GM12878 (cell line): ENCODE data around the gene LRFN2. TPM values are rescaled to one million over a fixed set of nuclear protein-coding genes. Genes with fewer than 3 reads are reported as not detected.

Source experiments
- ATAC-seq: fragments of 200-7000 bp; cut with Tn5 transposase; 3 replicates; pipeline ENCODE4 v1.9.1; 2020; ENCODE audit warnings: mild to moderate bottlenecking, moderate library complexity
- BruUV-seq: library from RNA; stranded (reverse); fragments of 400-500 nt; replicated peaks from 2 replicates; lab custom pipeline; 2021; lab: Mats Ljungman, UMichigan
- CTCF ChIA-PET: fragments of 300-600 bp; sonication (Branson Sonifier 250); formaldehyde crosslinking; extraction: SDS; loops from one replicate; lab custom pipeline; 2021; ENCODE audit warnings: inconsistent platforms; lab: Yijun Ruan, JAX
- POLR2A ChIA-PET: fragments of 350-600 bp; formaldehyde crosslinking; extraction: SDS; loops from one replicate; lab custom pipeline; 2021; ENCODE audit warnings: inconsistent platforms; lab: Charles Lee
- RAD21 ChIA-PET: fragments of 300-600 bp; sonication (Branson Sonifier 250); formaldehyde crosslinking; loops from one replicate; lab custom pipeline; 2023; ENCODE audit warnings: antibody characterized with exemption; ENCODE audit not compliant: unreplicated experiment; lab: Charles Lee
- SMC1A ChIA-PET: fragments of 300-600 bp; sonication (Branson Sonifier 250); formaldehyde crosslinking; loops from one replicate; lab custom pipeline; 2023; ENCODE audit not compliant: unreplicated experiment, uncharacterized antibody; lab: Charles Lee
- DNase-seq: peaks from one replicate; pipeline ENCODE4 v3.0.0-alpha.2; 2011; ENCODE audit warnings: low read depth, low spot score
- FAIRE-seq: peaks from 3 replicates; lab custom pipeline; 2011; peaks lifted over from hg19 to GRCh38; lab: Jason Lieb, UNC
- H2AFZ ChIP-seq: 2 replicates; pipeline ENCODE4 v1.6.0; 2011; ENCODE audit warnings: low read depth, low read length, control low read depth; ENCODE audit not compliant: control insufficient read depth
- H3K27ac ChIP-seq: 2 replicates; pipeline ENCODE4 v1.5.1; 2011; ENCODE audit warnings: control low read depth; ENCODE audit not compliant: control insufficient read depth, insufficient read depth
- H3K27me3 ChIP-seq, 2 experiments: replicated peaks in 1 of 2; 2 replicates each; pipeline versions ENCODE4 v1.6.0 to v1.6.1; 2011; ENCODE audit warnings: low read length in 1 of 2; ENCODE audit not compliant: control insufficient read depth in 2 of 2, insufficient read depth in 2 of 2
- H3K36me3 ChIP-seq, 2 experiments: 2 replicates each; pipeline ENCODE4 v1.5.1; 2011; ENCODE audit warnings: low read length in 1 of 2; ENCODE audit not compliant: control insufficient read depth in 2 of 2, insufficient read depth in 2 of 2
- H3K4me1 ChIP-seq: 2 replicates; pipeline ENCODE4 v1.6.1; 2011; ENCODE audit warnings: mild to moderate bottlenecking, low read length, moderate library complexity, mixed read lengths; ENCODE audit not compliant: control insufficient read depth, insufficient read depth
- H3K4me2 ChIP-seq: 2 replicates; pipeline ENCODE4 v1.6.0; 2011; ENCODE audit warnings: control low read depth; ENCODE audit not compliant: control insufficient read depth, insufficient read depth
- H3K4me3 ChIP-seq: fragments of 200-600 bp; sonication (generic); 2 replicates; pipeline ENCODE4 v1.5.1; 2016
- H3K79me2 ChIP-seq: 2 replicates; pipeline ENCODE4 v1.6.0; 2011; ENCODE audit warnings: low read length; ENCODE audit not compliant: control insufficient read depth, insufficient read depth
- H3K9ac ChIP-seq: 2 replicates; pipeline ENCODE4 v1.8.0; 2011; ENCODE audit warnings: low read length, control low read depth, mixed read lengths; ENCODE audit not compliant: control insufficient read depth, insufficient read depth
- H3K9me3 ChIP-seq: replicated peaks from 3 replicates; pipeline ENCODE4 v1.5.1; 2011; ENCODE audit warnings: mild to moderate bottlenecking, low read length; ENCODE audit not compliant: control insufficient read depth, insufficient read depth
- H4K20me1 ChIP-seq: 2 replicates; pipeline ENCODE4 v1.6.0; 2011; ENCODE audit not compliant: control insufficient read depth, insufficient read depth
- CBFB ChIP-seq: IDR thresholded peaks from 2 replicates; pipeline ENCODE4 v1.6.1; 2016; ENCODE audit warnings: antibody characterized with exemption, low read depth
- CEBPZ ChIP-seq: fragments of 150-350 bp; IDR thresholded peaks from 2 replicates; pipeline ENCODE4 v1.6.1; 2016; ENCODE audit warnings: low read depth, low read length
- RFX5 ChIP-seq: IDR thresholded peaks from 2 replicates; pipeline ENCODE4 v1.6.1; 2011; ENCODE audit warnings: low read depth, low read length, improper control_type of control experiment
- WGBS: methylation state at CpG from one replicate; pipeline ENCODE4 v1.1.6; 2016; ENCODE audit warnings: low lambda C conversion rate; ENCODE audit not compliant: insufficient replicate concordance, insufficient coverage; ENCODE audit errors: missing lambda C conversion rate; 5-methylcytosine and 5-hydroxymethylcytosine counted together
- in situ Hi-C: fragments of 300-500 bp; cut with MboI; formaldehyde crosslinking; loops from 9 replicates; pipeline ENCODE4 v1.14.3; 2018; ENCODE audit warnings: mixed read lengths
- intact Hi-C: fragments of 100-400 bp; cut with micrococcal nuclease; formaldehyde crosslinking; loops from one replicate; pipeline ENCODE4 v1.14.2; 2022; ENCODE audit not compliant: unreplicated experiment
- polyA plus RNA-seq, 11 experiments: library from polyadenylated mRNA; depleted of rRNA in 4 of 11; unstranded in 6 of 11; stranded (reverse) in 5 of 11; fragments of >200 nt; fragmentation: Nextera tagmentation in 4 of 11; fragmentation: Illumina TruSeq in 1 of 11; extraction: Ambion mirVana in 4 of 11; extraction: Trizol in 1 of 11; gene quantifications; 1 replicate in 1 of 11; 2 replicates in 10 of 11; pipeline versions ENCODE4 v1.2.1 to v1.2.3, GENCODE V29; 2011 to 2016; ENCODE audit warnings: inconsistent platforms in 2 of 11, missing spikeins in 2 of 11, low read depth in 1 of 11
- total RNA-seq, 4 experiments: library from RNA; depleted of rRNA in 3 of 4; stranded (reverse); fragments of >200 nt in 3 of 4; fragmentation: Illumina TruSeq in 1 of 4; extraction: Trizol in 1 of 4; gene quantifications; 2 replicates each; pipeline versions ENCODE4 v1.2.1 to v1.2.3, GENCODE V29; 2013 to 2021

Gene LRFN2
- total and polyA plus RNA-seq, 10 of the 15 experiments (the other 5 are each of a cell fraction or from before 2014, with no cell fraction given), result not detected

GRCh38 chr6:40532349-40533000 is 54.7 kb downstream of the LRFN2 start:
- Histone ChIP-seq H3K79me2 (no peaks in the 10 kb centered on the region), H4K20me1 (no peaks in the 10 kb centered on the region), H3K9ac (no peak overlapping the region), H3K4me1 (no peaks in the 10 kb centered on the region), H3K27me3 (peaks cover 0 to 2% of the 10 kb centered on the region in 2 experiments; a peak in 1 of 4 replicates), H3K9me3 (no peaks in the 10 kb centered on the region), H3K36me3 (no peaks in the 10 kb centered on the region), H3K27ac (no peak overlapping the region)
- ChIA-PET CTCF (interaction anchor here (0.7 kb wide), 1 partner anchor 69 kb away, joined by 3 read pairs; no protein-coding TSS in a partner anchor), RAD21 (no interaction called here), SMC1A (no interaction called here)
- FAIRE-seq, result no peak
- intact Hi-C loops, result no loop called here
- no TSS peak for BruUV-seq
- no peak for TF ChIP-seq RFX5
- TF ChIP-seq CBFB, result no peak
- TF ChIP-seq CEBPZ, result no peak
- TF ChIP-seq, all 136 proteins: peak for 0
- Histone ChIP-seq H3K4me2 (no peak overlapping the region), H3K4me3 (no peak overlapping the region), H2AFZ (no peak overlapping the region)
- no peak for ATAC-seq
- WGBS, result 29% methylated on average over 7 of the region's 7 CpGs
- POLR2A ChIA-PET, result no interaction called here
- no peak for DNase-seq
- in situ Hi-C loops, result no loop called here
